Bone marrow (tissue), 2 donors: ENCODE results near the gene NELFE.
A peak's percentile ranks its signal among the peaks of the same experiment; 100 is the strongest.

ENCODE experiments used
- DNase-seq, 2 donors: peaks; one replicate each; lab custom pipeline; 2025; lab: John Stamatoyannopoulos, UW

The NELFE gene

GRCh38 chr6:31971993-31972708 lies 13.4 kb upstream of the NELFE start, which contains the start of gene DXO:
Gene DXO, minus strand, starts transcription at chr6:31972138. Its CDS starts 463 bp downstream, at chr6:31971675.
- DNase-seq = peak; percentile 89 to 99

- no peak for DNase-seq
These were observed 12.7 kb upstream of the NELFE start for GRCh38 chr6:31971279-31971992.

- no peak for DNase-seq
These were observed 12.0 kb upstream of the NELFE start for GRCh38 chr6:31970604-31971271.

GRCh38 chr6:31969712-31970603 lies 11.2 kb upstream of the NELFE start:
- DNase-seq = no peak

GRCh38 chr6:31968791-31969711 lies 10.3 kb upstream of the NELFE start:
- no peak for DNase-seq

GRCh38 chr6:31968326-31968725 lies 9.6 kb upstream of the NELFE start:
- DNase-seq = no peak

GRCh38 chr6:31967926-31968320 lies 9.2 kb upstream of the NELFE start:
- DNase-seq = no peak

- DNase-seq = no peak
These were observed 8.5 kb upstream of the NELFE start for GRCh38 chr6:31966997-31967925.

- DNase-seq = no peak
These were observed 7.7 kb upstream of the NELFE start for GRCh38 chr6:31966506-31966905.

- DNase-seq = no peak
These were observed 6.9 kb upstream of the NELFE start for GRCh38 chr6:31965700-31966099.

GRCh38 chr6:31963921-31964320 lies 5.2 kb upstream of the NELFE start:
- DNase-seq = no peak

- DNase-seq = no peak
These were observed 2.8 kb upstream of the NELFE start for GRCh38 chr6:31961616-31962015.

GRCh38 chr6:31958412-31958740 lies 395 bp downstream of the NELFE start:
- no peak for DNase-seq

GRCh38 chr6:31956796-31957195 lies 2.0 kb downstream of the NELFE start:
- no peak for DNase-seq

- DNase-seq = no peak
These were observed 4.3 kb downstream of the NELFE start for GRCh38 chr6:31954511-31954910.

GRCh38 chr6:31952890-31953289 lies 5.9 kb downstream of the NELFE start:
- no peak for DNase-seq

GRCh38 chr6:31952140-31952805 lies 6.5 kb downstream of the NELFE start:
- DNase-seq = peak in 1 of 2 donors; percentile 12

GRCh38 chr6:31949926-31950548 lies 8.7 kb downstream of the NELFE start:
- DNase-seq = no peak
